HCT116 (cell line): Measurements from ENCODE around the gene CFAP99. TPM values are rescaled to one million over a fixed set of nuclear protein-coding genes. Genes with fewer than 3 reads are reported as not detected.

ENCODE experiments used
- ATAC-seq: fragments of 200-7000 bp; cut with Tn5 transposase; 2 replicates; pipeline ENCODE4 v1.9.1; 2020; ENCODE audit warnings: mild to moderate bottlenecking, moderate library complexity
- BruUV-seq: library from RNA; stranded (reverse); fragments of 400-500 nt; replicated peaks from 2 replicates; lab custom pipeline; 2021; lab: Mats Ljungman, UMichigan
- CTCF ChIA-PET: fragments of 300-600 bp; sonication (Branson Sonifier 250); formaldehyde crosslinking; loops from one replicate; lab custom pipeline; 2021; ENCODE audit warnings: antibody characterized with exemption; lab: Charles Lee
- POLR2A ChIA-PET: fragments of 300-600, 350-600 bp; sonication (Branson Sonifier 250); formaldehyde crosslinking; loops from one replicate; lab custom pipeline; 2021; ENCODE audit warnings: antibody characterized with exemption; lab: Charles Lee
- RAD21 ChIA-PET, 2 experiments: fragments of 300-600 bp; sonication (Branson Sonifier 250); formaldehyde crosslinking; loops; one replicate each; lab custom pipeline; 2023; ENCODE audit warnings: low total read pairs in 2 of 2; ENCODE audit not compliant: uncharacterized antibody in 2 of 2, unreplicated experiment in 2 of 2, low non-redundant PET in 1 of 2; lab: Charles Lee
- DNase-seq: peaks from one replicate; pipeline ENCODE4 v3.0.0-alpha.2; 2010; ENCODE audit warnings: low read depth, low spot score
- H2AFZ ChIP-seq: fragments of 200-600 bp; shearing (Covaris generic), sonication (generic); 2 replicates; pipeline ENCODE4 v1.6.1; 2017; ENCODE audit warnings: low read depth, mixed run types, mixed read lengths, antibody characterized with exemption, low read length; ENCODE audit not compliant: poor library complexity, severe bottlenecking
- H3K27ac ChIP-seq: 2 replicates; pipeline ENCODE4 v1.5.1; 2012; ENCODE audit warnings: low read depth, low read length
- H3K27me3 ChIP-seq: fragments of 200-600 bp; sonication (generic); 2 replicates; pipeline ENCODE4 v1.6.1; 2016; ENCODE audit warnings: mixed run types, low read length, mixed read lengths; ENCODE audit not compliant: insufficient read depth
- H3K36me3 ChIP-seq, 2 experiments: fragments of 200-500 bp in 1 of 2; fragments of 200-600 bp in 1 of 2; sonication (Bioruptor generic) in 1 of 2; sonication (generic) in 1 of 2; 2 replicates each; pipeline versions ENCODE4 v1.5.1 to v1.6.1; 2014 to 2016; ENCODE audit warnings: low read length in 2 of 2, inconsistent platforms in 1 of 2, mixed read lengths in 1 of 2, mixed run types in 1 of 2; ENCODE audit not compliant: insufficient read depth in 2 of 2, control insufficient read depth in 1 of 2
- H3K4me1 ChIP-seq, 2 experiments: fragments of 200-600 bp in 1 of 2; sonication (generic) in 1 of 2; 2 replicates each; pipeline versions ENCODE4 v1.5.1 to v1.6.1; 2012 to 2017; ENCODE audit warnings: low read length in 2 of 2, inconsistent platforms in 1 of 2, mild to moderate bottlenecking in 1 of 2, mixed read lengths in 1 of 2, mixed run types in 1 of 2, moderate library complexity in 1 of 2; ENCODE audit not compliant: insufficient read depth in 2 of 2, control insufficient read depth in 1 of 2
- H3K4me2 ChIP-seq: fragments of 200-600 bp; sonication (generic); 2 replicates; pipeline ENCODE4 v1.6.1; 2017; ENCODE audit warnings: mixed run types, low read length, mixed read lengths
- H3K4me3 ChIP-seq, 2 experiments: fragments of 200-600 bp in 1 of 2; sonication (generic) in 1 of 2; replicated peaks in 1 of 2; 2 replicates each; pipeline ENCODE4 v1.5.1; 2011 to 2016; ENCODE audit warnings: low read length in 2 of 2, control low read depth in 1 of 2, low read depth in 1 of 2, mild to moderate bottlenecking in 1 of 2, mixed read lengths in 1 of 2, mixed run types in 1 of 2
- H3K79me2 ChIP-seq: fragments of 200-600 bp; sonication (generic); 2 replicates; pipeline ENCODE4 v1.6.1; 2017; ENCODE audit warnings: mild to moderate bottlenecking, mixed run types, low read length, moderate library complexity, mixed read lengths; ENCODE audit not compliant: insufficient read depth
- H3K9ac ChIP-seq: fragments of 200-600 bp; sonication (generic); 2 replicates; pipeline ENCODE4 v1.6.1; 2016; ENCODE audit warnings: low read length, mixed read lengths
- H3K9me2 ChIP-seq: fragments of 200-600 bp; sonication (generic), shearing (Covaris generic); 2 replicates; pipeline ENCODE4 v1.6.1; 2017; ENCODE audit warnings: mixed run types, mild to moderate bottlenecking, moderate library complexity; ENCODE audit not compliant: insufficient read depth
- H3K9me3 ChIP-seq, 2 experiments: fragments of 200-500 bp in 1 of 2; fragments of 200-600 bp in 1 of 2; sonication (Bioruptor generic) in 1 of 2; sonication (generic) in 1 of 2; 2 replicates each; pipeline ENCODE4 v1.6.1; 2014 to 2017; ENCODE audit warnings: low read length in 2 of 2, mixed read lengths in 2 of 2, inconsistent platforms in 1 of 2, low read depth in 1 of 2, mild to moderate bottlenecking in 1 of 2, mixed run types in 1 of 2, moderate library complexity in 1 of 2; ENCODE audit not compliant: control insufficient read depth in 1 of 2, insufficient read depth in 1 of 2
- H4K20me1 ChIP-seq: fragments of 200-600 bp; sonication (generic), shearing (Covaris generic); 2 replicates; pipeline ENCODE4 v1.6.1; 2017; ENCODE audit warnings: mixed run types, mild to moderate bottlenecking, moderate library complexity; ENCODE audit not compliant: insufficient read depth
- FOSL1 ChIP-seq: IDR thresholded peaks from 2 replicates; pipeline ENCODE4 v1.6.1; 2012; ENCODE audit warnings: low read depth
- JUND ChIP-seq: IDR thresholded peaks from 2 replicates; pipeline ENCODE4 v1.6.1; 2012
- POLR2A ChIP-seq: IDR thresholded peaks from 2 replicates; pipeline ENCODE4 v1.7.0; 2011; ENCODE audit warnings: borderline replicate concordance; ENCODE audit not compliant: insufficient read depth, insufficient read length; ENCODE audit errors: extremely low read depth
- REST ChIP-seq: IDR thresholded peaks from 2 replicates; pipeline ENCODE4 v1.6.1; 2012; ENCODE audit warnings: low read depth
- SRF ChIP-seq: IDR thresholded peaks from 2 replicates; pipeline ENCODE4 v1.6.1; 2012; ENCODE audit warnings: low read depth
- YY1 ChIP-seq: IDR thresholded peaks from 2 replicates; pipeline ENCODE4 v1.6.1; 2011; ENCODE audit warnings: low read length, low read depth, moderate library complexity, mild to moderate bottlenecking; ENCODE audit not compliant: insufficient replicate concordance; ENCODE audit errors: extremely low read depth
- intact Hi-C: fragments of 100-400 bp; cut with micrococcal nuclease; formaldehyde crosslinking; loops from 2 replicates; pipeline ENCODE4 v1.10.0; 2022
- total RNA-seq: library from RNA; stranded (reverse); gene quantifications from one replicate; pipeline ENCODE4 v1.2.1, GENCODE V29; 2021; ENCODE audit not compliant: unreplicated experiment
- TF ChIP-seq, protein P1 (sequence below): IDR thresholded peaks from 2 replicates; pipeline ENCODE4 v1.6.1; 2011; ENCODE audit warnings: mild to moderate bottlenecking, low read length, moderate library complexity; ENCODE audit not compliant: insufficient replicate concordance; ENCODE audit errors: extremely low read depth

CFAP99 gene
- total RNA-seq, 1 experiment from 2014 or later = 0.42 TPM

DNA sequence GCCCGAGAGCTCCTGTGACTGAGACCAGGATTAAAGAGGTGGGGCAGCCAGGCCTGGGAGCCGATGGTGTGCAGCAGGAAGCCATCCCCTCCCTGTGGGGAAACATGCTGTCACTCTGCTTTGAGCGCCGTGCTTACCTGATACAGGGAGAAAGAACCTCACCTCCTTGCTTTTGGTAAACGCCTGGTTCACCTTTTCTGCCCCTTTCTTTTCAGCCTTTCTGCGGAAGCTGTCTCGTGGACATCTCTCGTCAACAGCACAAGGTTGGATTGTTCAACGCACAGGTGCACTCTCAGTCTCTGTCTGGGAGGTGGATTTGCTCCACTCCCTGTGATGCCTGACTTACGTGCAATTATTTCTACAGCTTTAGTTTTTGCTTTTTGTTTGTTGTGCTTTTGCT lies 12.3 kb upstream of the CFAP99 start:
- H3K4me2 ChIP-seq = no peak overlapping the region
- DNase-seq (no peak), ATAC-seq (no peak)
- H3K27me3 ChIP-seq = no peaks in the 10 kb centered on the region
- no peaks in the 10 kb centered on the region for H4K20me1 ChIP-seq
- H3K4me1 ChIP-seq = peaks cover 28 to 54% of the 10 kb centered on the region in 2 experiments
- no peak overlapping the region for H2AFZ ChIP-seq
- no peaks in the 10 kb centered on the region for H3K9me3 ChIP-seq
- H3K36me3 ChIP-seq = no peaks in the 10 kb centered on the region
- no peak overlapping the region for H3K4me3 ChIP-seq
- TF ChIP-seq JUND (no peak), FOSL1 (no peak), YY1 (no peak), SRF (no peak), POLR2A (no peak), REST (no peak)
- TF ChIP-seq, protein P1, sequence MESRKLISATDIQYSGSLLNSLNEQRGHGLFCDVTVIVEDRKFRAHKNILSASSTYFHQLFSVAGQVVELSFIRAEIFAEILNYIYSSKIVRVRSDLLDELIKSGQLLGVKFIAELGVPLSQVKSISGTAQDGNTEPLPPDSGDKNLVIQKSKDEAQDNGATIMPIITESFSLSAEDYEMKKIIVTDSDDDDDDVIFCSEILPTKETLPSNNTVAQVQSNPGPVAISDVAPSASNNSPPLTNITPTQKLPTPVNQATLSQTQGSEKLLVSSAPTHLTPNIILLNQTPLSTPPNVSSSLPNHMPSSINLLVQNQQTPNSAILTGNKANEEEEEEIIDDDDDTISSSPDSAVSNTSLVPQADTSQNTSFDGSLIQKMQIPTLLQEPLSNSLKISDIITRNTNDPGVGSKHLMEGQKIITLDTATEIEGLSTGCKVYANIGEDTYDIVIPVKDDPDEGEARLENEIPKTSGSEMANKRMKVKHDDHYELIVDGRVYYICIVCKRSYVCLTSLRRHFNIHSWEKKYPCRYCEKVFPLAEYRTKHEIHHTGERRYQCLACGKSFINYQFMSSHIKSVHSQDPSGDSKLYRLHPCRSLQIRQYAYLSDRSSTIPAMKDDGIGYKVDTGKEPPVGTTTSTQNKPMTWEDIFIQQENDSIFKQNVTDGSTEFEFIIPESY = no peak
- ChIA-PET POLR2A (no interaction called here), CTCF (interaction anchor here (1.1 kb wide), 1 partner anchor 186 kb away, joined by 3 read pairs; no protein-coding TSS in a partner anchor), RAD21 (no interaction called here)
- H3K9ac ChIP-seq = no peak overlapping the region
- BruUV-seq = no TSS peak
- H3K9me2 ChIP-seq = no peaks in the 10 kb centered on the region
- peaks cover 40% of the 10 kb centered on the region for H3K79me2 ChIP-seq
- no peak overlapping the region for H3K27ac ChIP-seq
- intact Hi-C loops = no loop called here
